Muscle layer of duodenum (tissue), 2 donors: ENCODE measurements around the gene ABHD15.
A peak's percentile ranks its signal among the peaks of the same experiment; 100 is the strongest.

Source experiments
- H3K27ac ChIP-seq: one replicate; pipeline ENCODE4 v1.7.0; 2013; ENCODE audit warnings: mild to moderate bottlenecking, low read length
- H3K27me3 ChIP-seq: one replicate; pipeline ENCODE4 v1.7.0; 2013; ENCODE audit warnings: low read depth, mild to moderate bottlenecking, control low read depth, low read length
- H3K36me3 ChIP-seq, 2 donors: one replicate each; pipeline ENCODE4 v1.7.0; 2013; ENCODE audit warnings: low read length in 2 of 2, control low read depth in 1 of 2, mild to moderate bottlenecking in 1 of 2; ENCODE audit not compliant: insufficient read depth in 2 of 2, control insufficient read depth in 1 of 2
- H3K4me1 ChIP-seq, 2 donors: one replicate each; pipeline ENCODE4 v1.7.0; 2013; ENCODE audit warnings: low read length in 2 of 2, mild to moderate bottlenecking in 2 of 2, control low read depth in 1 of 2, moderate library complexity in 1 of 2; ENCODE audit not compliant: insufficient read depth in 2 of 2, control insufficient read depth in 1 of 2
- H3K4me3 ChIP-seq, 2 donors: one replicate each; pipeline ENCODE4 v1.7.0; 2013; ENCODE audit warnings: low read length in 2 of 2, low read depth in 1 of 2, mild to moderate bottlenecking in 1 of 2
- H3K9me3 ChIP-seq, 2 donors: one replicate each; pipeline ENCODE4 v1.7.0; 2013; ENCODE audit warnings: low read length in 2 of 2, control low read depth in 1 of 2, mild to moderate bottlenecking in 1 of 2; ENCODE audit not compliant: control insufficient read depth in 1 of 2
- donor health status: healthy.

The ABHD15 gene

DNA sequence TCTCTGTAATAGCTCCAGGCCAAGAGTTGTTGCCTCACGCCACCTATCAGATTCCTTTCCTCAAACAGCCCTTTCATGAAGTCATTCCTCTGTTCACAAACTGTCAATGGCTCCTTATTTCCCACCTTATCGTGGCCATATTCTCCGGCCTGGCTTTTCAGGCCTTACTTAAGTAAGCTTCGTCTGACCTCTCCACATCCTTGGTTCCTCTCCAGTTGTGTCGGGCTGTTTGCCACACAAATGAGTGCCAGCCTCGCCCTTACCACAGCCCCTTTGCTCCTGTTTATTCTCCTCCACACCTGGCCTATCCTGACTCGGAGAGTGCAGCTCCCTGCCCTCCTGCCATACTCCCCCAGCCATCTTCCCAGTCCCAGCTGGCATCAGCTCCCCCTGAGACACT is 3.7 kb upstream of the ABHD15 start:
- H3K27me3 ChIP-seq: no peaks in the 10 kb centered on the region
- no peak overlapping the region for H3K27ac ChIP-seq
- peaks cover 5 to 19% of the 10 kb centered on the region in 2 donors for H3K36me3 ChIP-seq
- no peaks in the 10 kb centered on the region for H3K9me3 ChIP-seq
- H3K4me1 ChIP-seq: peaks cover 9 to 39% of the 10 kb centered on the region in 2 donors
- no peak overlapping the region for H3K4me3 ChIP-seq

DNA sequence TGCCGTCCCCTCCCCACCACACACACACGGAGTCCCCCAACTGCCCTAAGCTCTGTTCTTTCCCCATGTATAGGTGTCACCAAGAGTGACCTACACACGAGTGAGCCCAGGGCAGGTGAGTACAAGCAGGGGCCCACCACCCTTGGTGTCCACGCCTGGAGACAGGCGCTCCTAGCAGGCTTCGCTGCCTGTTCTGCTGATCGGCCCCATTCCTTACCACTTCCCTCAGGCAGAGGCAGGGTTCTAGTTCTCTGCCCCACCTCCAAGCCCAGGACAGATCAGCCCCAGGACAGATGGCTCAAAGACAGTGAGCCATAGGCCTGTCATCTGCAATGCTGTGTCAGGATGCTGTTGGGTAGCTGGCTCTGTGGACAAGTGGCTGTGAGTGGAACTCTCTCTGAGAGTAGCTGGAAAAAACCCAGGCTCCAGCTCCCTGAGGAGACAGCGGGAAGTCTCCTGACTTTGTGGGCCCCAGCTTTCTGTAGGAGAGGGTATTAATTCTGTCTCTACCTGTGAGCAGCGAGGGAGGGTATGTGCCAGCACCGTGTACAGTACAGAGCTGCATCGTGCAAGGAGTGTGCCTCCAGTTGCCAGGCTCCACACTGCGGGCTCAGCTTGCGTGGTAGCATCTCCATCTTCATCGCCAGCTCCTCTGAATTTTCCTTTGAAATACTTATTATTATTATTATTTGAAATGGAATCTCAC is 2.6 kb upstream of the ABHD15 start:
- peak overlapping the region; percentile 74 to 75 for H3K4me3 ChIP-seq
- peak overlapping the region; percentile 20 for H3K27ac ChIP-seq
- no peaks in the 10 kb centered on the region for H3K27me3 ChIP-seq
- peaks cover 0 to 8% of the 10 kb centered on the region in 2 donors for H3K36me3 ChIP-seq
- H3K4me1 ChIP-seq: peaks cover 9 to 39% of the 10 kb centered on the region in 2 donors
- H3K9me3 ChIP-seq: no peaks in the 10 kb centered on the region

DNA sequence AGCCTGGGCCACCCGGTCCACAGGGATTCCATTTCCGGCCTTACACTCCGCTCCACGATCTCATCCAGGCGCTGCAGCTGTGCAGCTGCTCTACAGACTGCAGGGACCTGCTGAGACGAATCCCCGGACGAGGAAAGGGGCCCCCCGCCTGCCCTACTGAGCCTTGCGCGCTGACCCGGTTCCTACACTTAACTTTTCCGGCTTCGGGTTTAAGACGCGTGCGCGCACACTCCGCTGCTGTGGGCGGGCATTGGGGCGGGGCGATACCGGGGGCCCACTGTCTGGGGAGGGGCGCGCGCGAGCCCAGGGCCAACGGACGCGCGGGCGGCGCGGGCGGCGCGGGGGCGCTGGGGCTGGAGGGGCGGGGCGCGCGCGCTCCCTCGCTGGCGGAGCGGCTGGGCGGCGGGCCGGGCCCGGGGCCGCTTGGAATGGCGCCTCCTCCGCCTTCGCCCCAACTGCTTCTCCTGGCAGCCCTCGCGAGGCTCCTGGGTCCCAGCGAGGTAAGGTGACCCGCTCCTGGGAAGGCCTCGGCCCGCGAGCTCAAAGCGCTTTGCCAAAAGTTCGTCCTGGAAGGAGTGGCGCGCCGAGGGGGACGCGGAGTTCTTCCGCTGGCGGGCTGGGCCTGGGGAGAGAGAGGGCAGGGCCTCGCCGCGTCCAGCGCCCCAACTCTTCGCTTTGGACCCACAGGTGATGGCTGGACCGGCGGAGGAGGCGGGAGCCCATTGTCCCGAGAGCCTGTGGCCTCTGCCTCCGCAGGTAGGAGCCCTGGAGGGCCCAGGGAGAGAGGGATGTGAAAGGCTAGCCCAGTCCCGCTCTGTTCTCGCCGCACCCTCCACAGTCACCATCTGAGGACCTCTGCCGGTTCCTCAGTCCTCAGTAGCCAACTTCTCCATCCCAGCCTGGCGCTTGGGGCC is 1.8 kb upstream of the ABHD15 start, which contains the start of gene TP53I13:
Gene TP53I13, plus strand, starts transcription at position 371 of the 914 bp plus-strand sequence. Its CDS starts 58 bp downstream, at position 429.
- no peaks in the 10 kb centered on the region for H3K36me3 ChIP-seq
- peak within 1 kb of the TSS; percentile 67 for H3K27ac ChIP-seq
- no peaks in the 10 kb centered on the region for H3K27me3 ChIP-seq
- H3K4me1 ChIP-seq: peaks cover 9 to 39% of the 10 kb centered on the region in 2 donors
- peak within 1 kb of the TSS; percentile 75 to 81 for H3K4me3 ChIP-seq
- no peaks in the 10 kb centered on the region for H3K9me3 ChIP-seq

DNA sequence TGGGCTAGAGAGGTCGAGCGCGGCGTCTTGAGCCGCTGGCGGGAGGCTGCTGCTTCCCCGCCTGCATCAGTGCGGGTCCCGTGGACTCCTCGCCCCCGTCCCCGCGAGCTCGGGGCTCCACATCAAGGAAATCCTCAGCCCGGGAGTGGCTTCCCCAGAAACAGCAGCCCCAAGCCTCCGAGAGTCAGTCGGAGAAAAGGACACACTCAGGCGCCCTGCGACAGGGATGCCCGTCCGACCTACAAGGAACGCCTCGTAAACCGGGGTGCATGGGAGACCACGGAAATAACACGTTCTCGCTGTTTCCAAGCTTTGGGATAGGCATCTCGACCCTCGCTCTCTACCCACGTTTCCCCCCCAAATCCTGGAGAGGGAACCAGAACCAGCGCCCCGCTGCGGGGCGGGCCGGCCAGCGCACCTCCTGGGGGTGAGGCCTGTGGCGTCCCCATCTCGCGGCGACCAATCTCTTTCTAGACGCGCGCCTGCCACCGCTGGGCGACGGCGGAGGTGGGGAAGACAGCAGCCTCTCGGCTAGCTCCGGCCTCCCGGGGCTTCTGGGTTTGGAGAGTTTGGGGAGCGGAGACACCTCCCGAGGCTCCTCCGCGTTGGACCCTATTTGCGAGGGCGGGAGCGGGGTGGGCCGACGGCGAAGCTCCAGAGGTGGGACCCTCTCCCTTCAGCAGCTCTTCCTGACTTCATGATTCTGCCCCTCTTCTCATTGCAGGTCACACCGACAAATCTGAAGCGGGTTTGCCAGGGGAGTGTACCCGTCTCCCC is 905 bp upstream of the ABHD15 start:
- peaks cover 9 to 31% of the 10 kb centered on the region in 2 donors for H3K4me1 ChIP-seq
- no peaks in the 10 kb centered on the region for H3K27me3 ChIP-seq
- no peaks in the 10 kb centered on the region for H3K36me3 ChIP-seq
- peak overlapping the region; percentile 67 for H3K27ac ChIP-seq
- H3K4me3 ChIP-seq: peak overlapping the region; percentile 75 to 81
- no peaks in the 10 kb centered on the region for H3K9me3 ChIP-seq

DNA sequence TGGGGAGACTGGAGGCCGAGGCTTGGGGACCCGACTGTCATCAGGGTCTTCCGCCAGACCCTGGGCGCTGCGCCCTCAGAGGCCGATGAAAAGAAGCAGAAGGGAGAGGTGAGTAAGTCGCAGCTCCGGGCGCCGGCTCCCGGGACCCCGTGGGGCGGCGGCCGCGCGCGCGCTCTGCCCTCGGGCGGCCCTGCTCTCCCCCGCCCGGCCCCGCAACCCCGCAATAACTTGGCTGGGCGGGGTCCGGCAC is 392 bp upstream of the ABHD15 start:
- Histone ChIP-seq H3K27me3 (no peaks in the 10 kb centered on the region), H3K9me3 (no peaks in the 10 kb centered on the region), H3K4me1 (peaks cover 9 to 26% of the 10 kb centered on the region in 2 donors), H3K36me3 (peaks cover 0 to 4% of the 10 kb centered on the region in 2 donors), H3K27ac (no peak overlapping the region), H3K4me3 (peak overlapping the region; percentile 75 to 81)

DNA sequence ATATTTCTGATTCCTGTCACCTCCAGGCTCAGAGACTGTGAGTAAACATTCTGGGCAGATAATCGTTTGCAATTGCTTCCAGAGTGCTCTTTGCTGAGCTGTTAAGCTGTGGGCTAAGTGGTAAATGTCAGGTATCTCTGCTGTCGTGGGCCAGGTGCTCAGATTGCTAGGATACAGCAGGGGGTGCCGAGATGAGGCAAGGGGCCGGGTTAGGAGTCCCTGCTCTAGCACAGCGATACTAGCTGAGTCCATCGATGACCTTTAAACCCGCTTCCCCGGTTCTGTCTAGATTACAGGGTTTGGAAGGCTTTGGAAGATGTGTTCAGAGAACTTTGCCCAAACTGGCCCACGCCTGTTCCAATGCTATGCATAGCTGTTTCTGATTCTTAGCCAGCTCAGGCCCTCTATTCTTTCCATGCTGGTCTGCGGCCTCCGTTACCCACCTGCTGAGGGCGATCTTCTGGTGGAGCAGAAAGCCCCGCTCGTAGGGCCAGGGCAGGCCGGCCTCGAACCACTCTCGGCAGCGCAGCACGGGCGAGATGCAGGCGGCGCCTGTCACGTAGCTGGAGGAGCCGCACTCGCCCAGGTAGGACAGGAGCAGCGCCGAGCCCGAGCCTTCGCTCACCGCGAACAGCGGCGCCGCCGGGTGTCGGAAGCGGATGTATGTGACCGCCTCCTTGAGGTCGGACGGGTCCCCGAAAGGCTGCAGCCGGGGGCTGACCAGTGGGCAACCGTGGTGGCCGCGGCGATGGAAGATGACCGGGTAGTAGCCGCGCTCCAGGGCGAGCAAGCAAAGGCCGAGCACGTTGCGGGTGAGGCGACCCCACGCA is 979 bp downstream of the ABHD15 start:
- Histone ChIP-seq H3K27me3 (no peaks in the 10 kb centered on the region), H3K9me3 (no peaks in the 10 kb centered on the region), H3K4me3 (peak overlapping the region; percentile 61 to 75), H3K4me1 (peaks cover 9 to 24% of the 10 kb centered on the region in 2 donors), H3K27ac (no peak overlapping the region), H3K36me3 (peaks cover 0 to 7% of the 10 kb centered on the region in 2 donors)

DNA sequence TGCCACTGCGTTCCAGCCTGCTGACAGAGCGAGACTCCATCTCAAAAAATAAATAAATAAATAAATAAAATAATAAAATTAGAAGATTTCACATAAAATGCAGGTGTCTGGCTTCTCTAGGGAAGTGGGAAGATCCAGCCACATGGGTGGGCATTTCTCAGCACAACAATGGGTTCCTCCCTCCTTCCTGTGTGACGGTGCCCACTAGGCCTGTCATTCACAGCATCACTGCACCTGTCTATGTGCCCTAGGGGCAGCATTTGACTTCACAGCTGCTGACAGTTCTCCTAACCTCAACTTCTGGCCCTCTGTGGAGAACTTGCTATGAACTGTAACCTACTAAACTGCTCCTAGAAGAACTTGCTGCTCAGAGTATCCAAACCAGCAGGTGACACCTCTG is 3.0 kb downstream of the ABHD15 start:
- Histone ChIP-seq H3K9me3 (no peaks in the 10 kb centered on the region), H3K4me3 (no peak overlapping the region), H3K27me3 (no peaks in the 10 kb centered on the region), H3K27ac (no peak overlapping the region), H3K36me3 (peaks cover 0 to 7% of the 10 kb centered on the region in 2 donors), H3K4me1 (peaks cover 3 to 16% of the 10 kb centered on the region in 2 donors)

DNA sequence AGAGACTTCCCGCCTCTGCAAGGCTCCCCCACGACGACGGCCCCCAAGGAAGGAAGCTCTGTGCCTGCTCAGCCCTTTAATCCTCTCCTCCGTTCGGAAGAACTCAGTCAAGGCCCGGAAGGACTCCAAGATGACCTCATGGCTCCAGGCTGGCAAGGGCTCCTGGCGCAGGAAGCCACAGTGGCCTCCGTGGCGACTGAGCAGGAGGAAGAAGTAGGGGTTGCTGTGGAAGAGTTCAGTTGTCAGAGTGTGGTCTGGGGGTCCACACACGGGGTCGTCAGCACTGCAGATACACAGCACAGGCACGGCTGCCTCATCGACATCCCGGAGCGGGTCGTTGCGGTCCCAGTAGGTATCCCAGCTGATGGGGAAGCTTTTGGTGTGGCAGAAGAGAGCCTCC is 4.2 kb downstream of the ABHD15 start:
- H3K27ac ChIP-seq: no peak overlapping the region
- H3K4me3 ChIP-seq: no peak overlapping the region
- H3K9me3 ChIP-seq: no peaks in the 10 kb centered on the region
- H3K36me3 ChIP-seq: peaks cover 0 to 7% of the 10 kb centered on the region in 2 donors
- peaks cover 3 to 14% of the 10 kb centered on the region in 2 donors for H3K4me1 ChIP-seq
- H3K27me3 ChIP-seq: no peaks in the 10 kb centered on the region

DNA sequence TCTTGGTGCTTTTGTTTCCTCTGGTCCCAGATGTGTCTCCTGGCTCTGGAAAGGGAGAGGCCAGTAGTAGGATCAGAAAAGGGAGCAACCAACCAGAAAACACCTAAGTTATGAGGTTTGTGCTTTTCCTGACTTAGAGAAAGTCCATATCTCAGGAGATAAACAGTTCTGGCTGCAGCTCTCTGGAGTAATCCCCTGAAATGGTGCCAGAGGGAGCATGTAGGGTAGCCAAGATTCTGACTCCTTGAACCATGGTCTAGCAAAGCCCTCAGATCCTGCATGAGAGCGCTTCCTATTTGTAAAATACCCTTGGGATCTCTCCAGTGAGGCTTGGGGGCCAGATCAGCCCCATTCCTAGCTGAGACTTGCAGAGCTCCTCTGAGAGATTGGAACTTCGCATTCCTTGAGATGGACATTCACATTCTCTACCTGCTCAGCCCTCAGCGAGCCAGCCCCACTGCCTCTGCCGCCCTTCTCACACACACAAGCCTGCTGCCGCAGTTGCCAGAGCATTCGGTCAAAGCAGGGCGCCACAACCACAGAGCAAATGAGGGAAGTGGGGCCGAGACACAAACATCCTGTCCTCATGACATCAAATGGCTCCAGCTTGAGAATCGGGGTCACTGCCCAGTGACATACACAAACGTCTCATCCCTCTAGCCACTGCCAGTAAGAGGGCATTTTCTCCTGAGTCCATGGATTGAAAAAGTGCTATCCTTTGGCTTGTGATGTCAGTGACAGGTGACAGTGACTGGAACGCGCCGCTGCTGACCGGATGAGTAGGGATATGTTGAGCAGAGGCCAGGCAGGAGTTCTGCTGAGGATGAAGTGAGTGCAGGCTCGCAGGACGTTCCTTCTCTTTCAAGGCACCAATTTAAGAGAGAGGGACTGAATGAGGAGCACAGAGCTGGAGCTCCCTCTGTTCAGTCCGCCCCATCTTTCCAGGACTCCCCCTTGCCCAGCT is 5.0 kb downstream of the ABHD15 start:
- no peak overlapping the region for H3K27ac ChIP-seq
- H3K4me3 ChIP-seq: no peak overlapping the region
- peaks cover 3 to 14% of the 10 kb centered on the region in 2 donors for H3K4me1 ChIP-seq
- no peaks in the 10 kb centered on the region for H3K9me3 ChIP-seq
- H3K27me3 ChIP-seq: no peaks in the 10 kb centered on the region
- H3K36me3 ChIP-seq: peaks cover 0 to 7% of the 10 kb centered on the region in 2 donors

DNA sequence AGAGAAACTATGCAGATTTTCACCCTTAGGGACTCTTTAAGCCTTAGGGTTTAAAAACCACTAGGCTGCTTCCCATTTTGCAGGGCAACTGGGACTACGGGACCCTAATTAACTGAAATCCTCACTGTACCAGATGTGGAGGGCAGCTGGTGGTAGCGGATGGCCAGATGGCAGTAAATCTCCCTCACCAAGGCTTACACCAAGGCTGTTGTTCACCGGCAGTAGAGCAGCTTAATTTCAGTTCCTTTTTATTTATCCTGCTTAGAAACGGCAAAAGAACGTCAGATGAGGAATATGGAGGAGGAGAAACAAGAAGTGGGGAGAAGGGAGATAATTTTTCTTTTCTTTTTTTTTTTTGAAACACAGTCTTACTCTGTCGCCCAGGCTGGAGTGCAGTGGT is 6.5 kb downstream of the ABHD15 start:
- H3K9me3 ChIP-seq: no peaks in the 10 kb centered on the region
- H3K27me3 ChIP-seq: no peaks in the 10 kb centered on the region
- peak overlapping the region; percentile 23 for H3K27ac ChIP-seq
- H3K4me3 ChIP-seq: no peak overlapping the region
- peaks cover 0 to 5% of the 10 kb centered on the region in 2 donors for H3K4me1 ChIP-seq
- peaks cover 0 to 7% of the 10 kb centered on the region in 2 donors for H3K36me3 ChIP-seq
